GM12878 (cell line): Measurements from ENCODE around the gene HDGF. TPM values are rescaled to one million over a fixed set of nuclear protein-coding genes. Genes with fewer than 3 reads are reported as not detected.

ENCODE experiments used
- ATAC-seq: fragments of 200-7000 bp; cut with Tn5 transposase; 3 replicates; pipeline ENCODE4 v1.9.1; 2020; ENCODE audit warnings: mild to moderate bottlenecking, moderate library complexity
- BruUV-seq: library from RNA; stranded (reverse); fragments of 400-500 nt; replicated peaks from 2 replicates; lab custom pipeline; 2021; lab: Mats Ljungman, UMichigan
- CTCF ChIA-PET: fragments of 300-600 bp; sonication (Branson Sonifier 250); formaldehyde crosslinking; extraction: SDS; loops from one replicate; lab custom pipeline; 2021; ENCODE audit warnings: inconsistent platforms; lab: Yijun Ruan, JAX
- POLR2A ChIA-PET: fragments of 350-600 bp; formaldehyde crosslinking; extraction: SDS; loops from one replicate; lab custom pipeline; 2021; ENCODE audit warnings: inconsistent platforms; lab: Charles Lee
- RAD21 ChIA-PET: fragments of 300-600 bp; sonication (Branson Sonifier 250); formaldehyde crosslinking; loops from one replicate; lab custom pipeline; 2023; ENCODE audit warnings: antibody characterized with exemption; ENCODE audit not compliant: unreplicated experiment; lab: Charles Lee
- SMC1A ChIA-PET: fragments of 300-600 bp; sonication (Branson Sonifier 250); formaldehyde crosslinking; loops from one replicate; lab custom pipeline; 2023; ENCODE audit not compliant: unreplicated experiment, uncharacterized antibody; lab: Charles Lee
- DNase-seq: peaks from one replicate; pipeline ENCODE4 v3.0.0-alpha.2; 2011; ENCODE audit warnings: low read depth, low spot score
- FAIRE-seq: peaks from 3 replicates; lab custom pipeline; 2011; peaks lifted over from hg19 to GRCh38; lab: Jason Lieb, UNC
- H2AFZ ChIP-seq: 2 replicates; pipeline ENCODE4 v1.6.0; 2011; ENCODE audit warnings: low read depth, low read length, control low read depth; ENCODE audit not compliant: control insufficient read depth
- H3K27ac ChIP-seq: 2 replicates; pipeline ENCODE4 v1.5.1; 2011; ENCODE audit warnings: control low read depth; ENCODE audit not compliant: control insufficient read depth, insufficient read depth
- H3K27me3 ChIP-seq, 2 experiments: replicated peaks in 1 of 2; 2 replicates each; pipeline versions ENCODE4 v1.6.0 to v1.6.1; 2011; ENCODE audit warnings: low read length in 1 of 2; ENCODE audit not compliant: control insufficient read depth in 2 of 2, insufficient read depth in 2 of 2
- H3K36me3 ChIP-seq, 2 experiments: 2 replicates each; pipeline ENCODE4 v1.5.1; 2011; ENCODE audit warnings: low read length in 1 of 2; ENCODE audit not compliant: control insufficient read depth in 2 of 2, insufficient read depth in 2 of 2
- H3K4me1 ChIP-seq: 2 replicates; pipeline ENCODE4 v1.6.1; 2011; ENCODE audit warnings: mild to moderate bottlenecking, low read length, moderate library complexity, mixed read lengths; ENCODE audit not compliant: control insufficient read depth, insufficient read depth
- H3K4me2 ChIP-seq: 2 replicates; pipeline ENCODE4 v1.6.0; 2011; ENCODE audit warnings: control low read depth; ENCODE audit not compliant: control insufficient read depth, insufficient read depth
- H3K4me3 ChIP-seq: fragments of 200-600 bp; sonication (generic); 2 replicates; pipeline ENCODE4 v1.5.1; 2016
- H3K79me2 ChIP-seq: 2 replicates; pipeline ENCODE4 v1.6.0; 2011; ENCODE audit warnings: low read length; ENCODE audit not compliant: control insufficient read depth, insufficient read depth
- H3K9ac ChIP-seq: 2 replicates; pipeline ENCODE4 v1.8.0; 2011; ENCODE audit warnings: low read length, control low read depth, mixed read lengths; ENCODE audit not compliant: control insufficient read depth, insufficient read depth
- H3K9me3 ChIP-seq: replicated peaks from 3 replicates; pipeline ENCODE4 v1.5.1; 2011; ENCODE audit warnings: mild to moderate bottlenecking, low read length; ENCODE audit not compliant: control insufficient read depth, insufficient read depth
- H4K20me1 ChIP-seq: 2 replicates; pipeline ENCODE4 v1.6.0; 2011; ENCODE audit not compliant: control insufficient read depth, insufficient read depth
- EGR1 ChIP-seq, 2 experiments: IDR thresholded peaks; 1 replicate in 1 of 2; 2 replicates in 1 of 2; pipeline ENCODE4 v1.6.1; 2011 to 2012; ENCODE audit warnings: low read depth in 2 of 2, low read length in 2 of 2, borderline replicate concordance in 1 of 2, mild to moderate bottlenecking in 1 of 2, moderate library complexity in 1 of 2
- FOXM1 ChIP-seq: IDR thresholded peaks from 2 replicates; pipeline ENCODE4 v1.6.1; 2012; ENCODE audit warnings: low read depth, mild to moderate bottlenecking, inconsistent platforms, low read length, moderate library complexity
- GABPA ChIP-seq: IDR thresholded peaks from 2 replicates; pipeline ENCODE4 v1.6.1; 2014; ENCODE audit warnings: antibody characterized with exemption, low read depth, mild to moderate bottlenecking, inconsistent platforms
- NRF1 ChIP-seq: conservative IDR thresholded peaks from 2 replicates; pipeline ENCODE4 v1.6.1; 2011; ENCODE audit warnings: mild to moderate bottlenecking, low read depth, low read length, improper control_type of control experiment
- RAD21 ChIP-seq: IDR thresholded peaks from 2 replicates; pipeline ENCODE4 v1.6.1; 2011; ENCODE audit warnings: mild to moderate bottlenecking, low read depth, low read length, moderate library complexity; ENCODE audit not compliant: insufficient read depth
- ZNF384 ChIP-seq: IDR thresholded peaks from 2 replicates; pipeline ENCODE4 v1.6.1; 2012; ENCODE audit warnings: low read depth, mild to moderate bottlenecking, low read length, improper control_type of control experiment, borderline replicate concordance
- WGBS: methylation state at CpG from one replicate; pipeline ENCODE4 v1.1.6; 2016; ENCODE audit warnings: low lambda C conversion rate; ENCODE audit not compliant: insufficient replicate concordance, insufficient coverage; ENCODE audit errors: missing lambda C conversion rate; 5-methylcytosine and 5-hydroxymethylcytosine counted together
- in situ Hi-C: fragments of 300-500 bp; cut with MboI; formaldehyde crosslinking; loops from 9 replicates; pipeline ENCODE4 v1.14.3; 2018; ENCODE audit warnings: mixed read lengths
- intact Hi-C: fragments of 100-400 bp; cut with micrococcal nuclease; formaldehyde crosslinking; loops from one replicate; pipeline ENCODE4 v1.14.2; 2022; ENCODE audit not compliant: unreplicated experiment
- polyA plus RNA-seq, 11 experiments: library from polyadenylated mRNA; depleted of rRNA in 4 of 11; unstranded in 6 of 11; stranded (reverse) in 5 of 11; fragments of >200 nt; fragmentation: Nextera tagmentation in 4 of 11; fragmentation: Illumina TruSeq in 1 of 11; extraction: Ambion mirVana in 4 of 11; extraction: Trizol in 1 of 11; gene quantifications; 1 replicate in 1 of 11; 2 replicates in 10 of 11; pipeline versions ENCODE4 v1.2.1 to v1.2.3, GENCODE V29; 2011 to 2016; ENCODE audit warnings: inconsistent platforms in 2 of 11, missing spikeins in 2 of 11, low read depth in 1 of 11
- total RNA-seq, 4 experiments: library from RNA; depleted of rRNA in 3 of 4; stranded (reverse); fragments of >200 nt in 3 of 4; fragmentation: Illumina TruSeq in 1 of 4; extraction: Trizol in 1 of 4; gene quantifications; 2 replicates each; pipeline versions ENCODE4 v1.2.1 to v1.2.3, GENCODE V29; 2013 to 2021
- TF ChIP-seq, protein P1 (sequence below): fragments of 450-650 bp; IDR thresholded peaks from 2 replicates; pipeline ENCODE4 v1.6.1; 2016; ENCODE audit warnings: mild to moderate bottlenecking, moderate library complexity, borderline replicate concordance
- TF ChIP-seq, protein P2 (sequence below): fragments of 450-650 bp; IDR thresholded peaks from 2 replicates; pipeline ENCODE4 v1.6.1; 2017; ENCODE audit warnings: mild to moderate bottlenecking
- TF ChIP-seq, protein P3 (sequence below): fragments of 450-650 bp; IDR thresholded peaks from 2 replicates; pipeline ENCODE4 v1.6.1; 2017; ENCODE audit warnings: low read depth, mild to moderate bottlenecking, moderate library complexity

HDGF gene
- total and polyA plus RNA-seq, 10 of the 15 experiments (the other 5 are each of a cell fraction or from before 2014, with no cell fraction given), result 28.3 to 372 (median 209) TPM

DNA sequence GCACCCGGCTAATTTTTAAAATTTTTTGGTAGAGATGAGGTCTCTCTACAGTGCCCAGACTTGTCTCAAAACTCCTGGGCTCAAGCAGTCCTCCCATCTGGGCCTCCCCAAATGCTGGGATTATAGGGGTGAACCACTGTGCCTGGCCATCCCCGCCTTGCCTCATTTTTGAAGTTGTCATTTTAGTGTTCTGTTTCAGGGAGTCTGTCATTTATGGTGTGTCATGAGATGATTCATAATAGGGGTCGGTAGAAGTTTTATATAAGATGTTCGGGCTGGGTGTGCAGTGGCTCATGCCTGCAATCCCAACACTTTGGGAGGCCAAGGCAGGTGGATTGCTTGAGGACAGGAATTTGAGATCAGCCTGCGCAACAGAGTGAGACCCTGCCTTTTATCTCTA lies 24.3 kb upstream of the HDGF start:
- TF ChIP-seq ZNF384 (no peak), EGR1 (IDR thresholded peaks at IDR 0.05; ENCODE audit: borderline replicate concordance in 1 of 2, low read depth in 2 of 2, low read length in 2 of 2) (no peak), GABPA (no peak), NRF1 (no peak), FOXM1 (no peak), RAD21 (no peak)
- TF ChIP-seq, protein P1, sequence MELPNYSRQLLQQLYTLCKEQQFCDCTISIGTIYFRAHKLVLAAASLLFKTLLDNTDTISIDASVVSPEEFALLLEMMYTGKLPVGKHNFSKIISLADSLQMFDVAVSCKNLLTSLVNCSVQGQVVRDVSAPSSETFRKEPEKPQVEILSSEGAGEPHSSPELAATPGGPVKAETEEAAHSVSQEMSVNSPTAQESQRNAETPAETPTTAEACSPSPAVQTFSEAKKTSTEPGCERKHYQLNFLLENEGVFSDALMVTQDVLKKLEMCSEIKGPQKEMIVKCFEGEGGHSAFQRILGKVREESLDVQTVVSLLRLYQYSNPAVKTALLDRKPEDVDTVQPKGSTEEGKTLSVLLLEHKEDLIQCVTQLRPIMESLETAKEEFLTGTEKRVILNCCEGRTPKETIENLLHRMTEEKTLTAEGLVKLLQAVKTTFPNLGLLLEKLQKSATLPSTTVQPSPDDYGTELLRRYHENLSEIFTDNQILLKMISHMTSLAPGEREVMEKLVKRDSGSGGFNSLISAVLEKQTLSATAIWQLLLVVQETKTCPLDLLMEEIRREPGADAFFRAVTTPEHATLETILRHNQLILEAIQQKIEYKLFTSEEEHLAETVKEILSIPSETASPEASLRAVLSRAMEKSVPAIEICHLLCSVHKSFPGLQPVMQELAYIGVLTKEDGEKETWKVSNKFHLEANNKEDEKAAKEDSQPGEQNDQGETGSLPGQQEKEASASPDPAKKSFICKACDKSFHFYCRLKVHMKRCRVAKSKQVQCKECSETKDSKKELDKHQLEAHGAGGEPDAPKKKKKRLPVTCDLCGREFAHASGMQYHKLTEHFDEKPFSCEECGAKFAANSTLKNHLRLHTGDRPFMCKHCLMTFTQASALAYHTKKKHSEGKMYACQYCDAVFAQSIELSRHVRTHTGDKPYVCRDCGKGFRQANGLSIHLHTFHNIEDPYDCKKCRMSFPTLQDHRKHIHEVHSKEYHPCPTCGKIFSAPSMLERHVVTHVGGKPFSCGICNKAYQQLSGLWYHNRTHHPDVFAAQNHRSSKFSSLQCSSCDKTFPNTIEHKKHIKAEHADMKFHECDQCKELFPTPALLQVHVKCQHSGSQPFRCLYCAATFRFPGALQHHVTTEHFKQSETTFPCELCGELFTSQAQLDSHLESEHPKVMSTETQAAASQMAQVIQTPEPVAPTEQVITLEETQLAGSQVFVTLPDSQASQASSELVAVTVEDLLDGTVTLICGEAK, result no peak
- TF ChIP-seq, protein P2, sequence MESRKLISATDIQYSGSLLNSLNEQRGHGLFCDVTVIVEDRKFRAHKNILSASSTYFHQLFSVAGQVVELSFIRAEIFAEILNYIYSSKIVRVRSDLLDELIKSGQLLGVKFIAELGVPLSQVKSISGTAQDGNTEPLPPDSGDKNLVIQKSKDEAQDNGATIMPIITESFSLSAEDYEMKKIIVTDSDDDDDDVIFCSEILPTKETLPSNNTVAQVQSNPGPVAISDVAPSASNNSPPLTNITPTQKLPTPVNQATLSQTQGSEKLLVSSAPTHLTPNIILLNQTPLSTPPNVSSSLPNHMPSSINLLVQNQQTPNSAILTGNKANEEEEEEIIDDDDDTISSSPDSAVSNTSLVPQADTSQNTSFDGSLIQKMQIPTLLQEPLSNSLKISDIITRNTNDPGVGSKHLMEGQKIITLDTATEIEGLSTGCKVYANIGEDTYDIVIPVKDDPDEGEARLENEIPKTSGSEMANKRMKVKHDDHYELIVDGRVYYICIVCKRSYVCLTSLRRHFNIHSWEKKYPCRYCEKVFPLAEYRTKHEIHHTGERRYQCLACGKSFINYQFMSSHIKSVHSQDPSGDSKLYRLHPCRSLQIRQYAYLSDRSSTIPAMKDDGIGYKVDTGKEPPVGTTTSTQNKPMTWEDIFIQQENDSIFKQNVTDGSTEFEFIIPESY, result no peak
- TF ChIP-seq, protein P3, sequence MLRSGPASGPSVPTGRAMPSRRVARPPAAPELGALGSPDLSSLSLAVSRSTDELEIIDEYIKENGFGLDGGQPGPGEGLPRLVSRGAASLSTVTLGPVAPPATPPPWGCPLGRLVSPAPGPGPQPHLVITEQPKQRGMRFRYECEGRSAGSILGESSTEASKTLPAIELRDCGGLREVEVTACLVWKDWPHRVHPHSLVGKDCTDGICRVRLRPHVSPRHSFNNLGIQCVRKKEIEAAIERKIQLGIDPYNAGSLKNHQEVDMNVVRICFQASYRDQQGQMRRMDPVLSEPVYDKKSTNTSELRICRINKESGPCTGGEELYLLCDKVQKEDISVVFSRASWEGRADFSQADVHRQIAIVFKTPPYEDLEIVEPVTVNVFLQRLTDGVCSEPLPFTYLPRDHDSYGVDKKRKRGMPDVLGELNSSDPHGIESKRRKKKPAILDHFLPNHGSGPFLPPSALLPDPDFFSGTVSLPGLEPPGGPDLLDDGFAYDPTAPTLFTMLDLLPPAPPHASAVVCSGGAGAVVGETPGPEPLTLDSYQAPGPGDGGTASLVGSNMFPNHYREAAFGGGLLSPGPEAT, result no peak
- no peak overlapping the region for H3K27ac ChIP-seq
- intact Hi-C loops, result no loop called here
- SMC1A ChIA-PET, result interaction anchor here (1.6 to 1.9 kb wide), 4 partner anchors 14 to 84 kb away, joined by 3 to 7 read pairs (median 4); partner anchors contain the start of genes ISG20L2 and METTL25B
- peaks cover 0 to 14% of the 10 kb centered on the region in 2 experiments; a peak in 2 of 4 replicates for H3K36me3 ChIP-seq
- no peak overlapping the region for H3K9ac ChIP-seq
- ATAC-seq (no peak; the same call in 2 of the 3 replicates), DNase-seq (no peak), FAIRE-seq (no peak)
- CTCF ChIA-PET, result interaction anchor here (0.6 to 10.1 kb wide), 7 partner anchors 7 to 116 kb away, joined by 3 to 84 read pairs (median 5); partner anchors contain the start of genes ISG20L2, METTL25B and NTRK1
- H3K9me3 ChIP-seq, result no peaks in the 10 kb centered on the region
- no TSS peak for BruUV-seq
- H3K4me1 ChIP-seq, result no peaks in the 10 kb centered on the region
- H3K27me3 ChIP-seq, result no peaks in the 10 kb centered on the region
- in situ Hi-C loops, result no loop called here
- H3K4me3 ChIP-seq, result no peak overlapping the region
- no peak overlapping the region for H2AFZ ChIP-seq
- WGBS, result 75% methylated on average over 5 of the region's 5 CpGs
- RAD21 ChIA-PET, result interaction anchor here (0.7 to 1.7 kb wide), 3 partner anchors 24 to 86 kb away, joined by 3 to 13 read pairs (median 4); no protein-coding TSS in a partner anchor
- POLR2A ChIA-PET, result no interaction called here
- H4K20me1 ChIP-seq, result no peaks in the 10 kb centered on the region
- H3K79me2 ChIP-seq, result peaks cover 68% of the 10 kb centered on the region
- H3K4me2 ChIP-seq, result 0 out of 2 replicates have a peak overlapping the region, but pooled peaks have one; percentile 27
